Stimulated activated CD4-positive, alpha-beta T cell treated with anti-CD3 and anti-CD28 coated beads, Interleukin-2, amount 100 ng/mL, for 48 hours (primary cell): ENCODE measurements around the gene SERPINA5.
"Not testable (repeated sequence)": the region's sequence is repeated elsewhere in the genome, so short reads cannot be mapped to it uniquely, and the experiment has no call there.

Experiments
- DNase-seq, 2 donors: peaks; one replicate each; pipeline ENCODE4 v3.0.0-alpha.2; 2020

SERPINA5 gene

GRCh38 chr14:94602722-94603121 lies 21.5 kb downstream of the SERPINA5 start:
- DNase-seq: no peak

- DNase-seq: no peak
These were observed 24.1 kb downstream of the SERPINA5 start for GRCh38 chr14:94605361-94605760.

GRCh38 chr14:94608966-94609365 lies 27.7 kb downstream of the SERPINA5 start:
- DNase-seq: not testable (repeated sequence)

GRCh38 chr14:94611179-94611578 lies 30.0 kb downstream of the SERPINA5 start:
- no peak for DNase-seq

GRCh38 chr14:94612174-94612573 lies 30.9 kb downstream of the SERPINA5 start, which contains the start of gene SERPINA3:
Gene SERPINA3, plus strand, starts transcription at chr14:94612391. Its CDS starts 2,051 bp downstream, at chr14:94614442.
- DNase-seq: no peak

GRCh38 chr14:94612580-94613554 lies 31.6 kb downstream of the SERPINA5 start:
- DNase-seq: no peak

GRCh38 chr14:94613720-94614644 lies 32.8 kb downstream of the SERPINA5 start:
- DNase-seq: no peak

GRCh38 chr14:94614802-94615201 lies 33.6 kb downstream of the SERPINA5 start:
- DNase-seq: no peak

- DNase-seq: no peak
These were observed 34.0 kb downstream of the SERPINA5 start for GRCh38 chr14:94615254-94615653.

GRCh38 chr14:94615823-94616570 lies 34.8 kb downstream of the SERPINA5 start:
- no peak for DNase-seq

- no peak for DNase-seq
These were observed 36.2 kb downstream of the SERPINA5 start for GRCh38 chr14:94617366-94617941.

- DNase-seq: no peak
These were observed 37.0 kb downstream of the SERPINA5 start for GRCh38 chr14:94617988-94618822.

GRCh38 chr14:94619297-94619696 lies 38.1 kb downstream of the SERPINA5 start:
- DNase-seq: no peak

GRCh38 chr14:94620597-94620996 lies 39.4 kb downstream of the SERPINA5 start:
- DNase-seq: no peak

- no peak for DNase-seq
These were observed 40.3 kb downstream of the SERPINA5 start for GRCh38 chr14:94621358-94622134.

- no peak for DNase-seq
These were observed 41.6 kb downstream of the SERPINA5 start for GRCh38 chr14:94622653-94623421.

- no peak for DNase-seq
These were observed 42.2 kb downstream of the SERPINA5 start for GRCh38 chr14:94623422-94623809.

- no peak for DNase-seq
These were observed 42.8 kb downstream of the SERPINA5 start for GRCh38 chr14:94623856-94624499.
